HCT116 (cell line): Measurements from ENCODE around the gene ABHD12. TPM values are rescaled to one million over a fixed set of nuclear protein-coding genes. Genes with fewer than 3 reads are reported as not detected.

Source experiments
- ATAC-seq: fragments of 200-7000 bp; cut with Tn5 transposase; 2 replicates; pipeline ENCODE4 v1.9.1; 2020; ENCODE audit warnings: mild to moderate bottlenecking, moderate library complexity
- BruUV-seq: library from RNA; stranded (reverse); fragments of 400-500 nt; replicated peaks from 2 replicates; lab custom pipeline; 2021; lab: Mats Ljungman, UMichigan
- CTCF ChIA-PET: fragments of 300-600 bp; sonication (Branson Sonifier 250); formaldehyde crosslinking; loops from one replicate; lab custom pipeline; 2021; ENCODE audit warnings: antibody characterized with exemption; lab: Charles Lee
- POLR2A ChIA-PET: fragments of 300-600, 350-600 bp; sonication (Branson Sonifier 250); formaldehyde crosslinking; loops from one replicate; lab custom pipeline; 2021; ENCODE audit warnings: antibody characterized with exemption; lab: Charles Lee
- RAD21 ChIA-PET, 2 experiments: fragments of 300-600 bp; sonication (Branson Sonifier 250); formaldehyde crosslinking; loops; one replicate each; lab custom pipeline; 2023; ENCODE audit warnings: low total read pairs in 2 of 2; ENCODE audit not compliant: uncharacterized antibody in 2 of 2, unreplicated experiment in 2 of 2, low non-redundant PET in 1 of 2; lab: Charles Lee
- DNase-seq: peaks from one replicate; pipeline ENCODE4 v3.0.0-alpha.2; 2010; ENCODE audit warnings: low read depth, low spot score
- H2AFZ ChIP-seq: fragments of 200-600 bp; shearing (Covaris generic), sonication (generic); 2 replicates; pipeline ENCODE4 v1.6.1; 2017; ENCODE audit warnings: low read depth, mixed run types, mixed read lengths, antibody characterized with exemption, low read length; ENCODE audit not compliant: poor library complexity, severe bottlenecking
- H3K27ac ChIP-seq: 2 replicates; pipeline ENCODE4 v1.5.1; 2012; ENCODE audit warnings: low read depth, low read length
- H3K27me3 ChIP-seq: fragments of 200-600 bp; sonication (generic); 2 replicates; pipeline ENCODE4 v1.6.1; 2016; ENCODE audit warnings: mixed run types, low read length, mixed read lengths; ENCODE audit not compliant: insufficient read depth
- H3K36me3 ChIP-seq, 2 experiments: fragments of 200-500 bp in 1 of 2; fragments of 200-600 bp in 1 of 2; sonication (Bioruptor generic) in 1 of 2; sonication (generic) in 1 of 2; 2 replicates each; pipeline versions ENCODE4 v1.5.1 to v1.6.1; 2014 to 2016; ENCODE audit warnings: low read length in 2 of 2, inconsistent platforms in 1 of 2, mixed read lengths in 1 of 2, mixed run types in 1 of 2; ENCODE audit not compliant: insufficient read depth in 2 of 2, control insufficient read depth in 1 of 2
- H3K4me1 ChIP-seq, 2 experiments: fragments of 200-600 bp in 1 of 2; sonication (generic) in 1 of 2; 2 replicates each; pipeline versions ENCODE4 v1.5.1 to v1.6.1; 2012 to 2017; ENCODE audit warnings: low read length in 2 of 2, inconsistent platforms in 1 of 2, mild to moderate bottlenecking in 1 of 2, mixed read lengths in 1 of 2, mixed run types in 1 of 2, moderate library complexity in 1 of 2; ENCODE audit not compliant: insufficient read depth in 2 of 2, control insufficient read depth in 1 of 2
- H3K4me2 ChIP-seq: fragments of 200-600 bp; sonication (generic); 2 replicates; pipeline ENCODE4 v1.6.1; 2017; ENCODE audit warnings: mixed run types, low read length, mixed read lengths
- H3K4me3 ChIP-seq, 2 experiments: fragments of 200-600 bp in 1 of 2; sonication (generic) in 1 of 2; replicated peaks in 1 of 2; 2 replicates each; pipeline ENCODE4 v1.5.1; 2011 to 2016; ENCODE audit warnings: low read length in 2 of 2, control low read depth in 1 of 2, low read depth in 1 of 2, mild to moderate bottlenecking in 1 of 2, mixed read lengths in 1 of 2, mixed run types in 1 of 2
- H3K79me2 ChIP-seq: fragments of 200-600 bp; sonication (generic); 2 replicates; pipeline ENCODE4 v1.6.1; 2017; ENCODE audit warnings: mild to moderate bottlenecking, mixed run types, low read length, moderate library complexity, mixed read lengths; ENCODE audit not compliant: insufficient read depth
- H3K9ac ChIP-seq: fragments of 200-600 bp; sonication (generic); 2 replicates; pipeline ENCODE4 v1.6.1; 2016; ENCODE audit warnings: low read length, mixed read lengths
- H3K9me2 ChIP-seq: fragments of 200-600 bp; sonication (generic), shearing (Covaris generic); 2 replicates; pipeline ENCODE4 v1.6.1; 2017; ENCODE audit warnings: mixed run types, mild to moderate bottlenecking, moderate library complexity; ENCODE audit not compliant: insufficient read depth
- H3K9me3 ChIP-seq, 2 experiments: fragments of 200-500 bp in 1 of 2; fragments of 200-600 bp in 1 of 2; sonication (Bioruptor generic) in 1 of 2; sonication (generic) in 1 of 2; 2 replicates each; pipeline ENCODE4 v1.6.1; 2014 to 2017; ENCODE audit warnings: low read length in 2 of 2, mixed read lengths in 2 of 2, inconsistent platforms in 1 of 2, low read depth in 1 of 2, mild to moderate bottlenecking in 1 of 2, mixed run types in 1 of 2, moderate library complexity in 1 of 2; ENCODE audit not compliant: control insufficient read depth in 1 of 2, insufficient read depth in 1 of 2
- H4K20me1 ChIP-seq: fragments of 200-600 bp; sonication (generic), shearing (Covaris generic); 2 replicates; pipeline ENCODE4 v1.6.1; 2017; ENCODE audit warnings: mixed run types, mild to moderate bottlenecking, moderate library complexity; ENCODE audit not compliant: insufficient read depth
- CEBPB ChIP-seq: IDR thresholded peaks from 2 replicates; pipeline ENCODE4 v1.6.1; 2012; ENCODE audit warnings: low read depth
- EZH2 ChIP-seq: fragments of 200-600 bp; sonication (generic); IDR thresholded peaks from 2 replicates; pipeline ENCODE4 v1.6.1; 2017; ENCODE audit warnings: antibody characterized with exemption, mixed run types
- EZH2phosphoT487 ChIP-seq: fragments of 200-600 bp; IDR thresholded peaks from 2 replicates; pipeline ENCODE4 v1.6.1; 2018; ENCODE audit warnings: antibody characterized with exemption, borderline replicate concordance
- POLR2AphosphoS5 ChIP-seq: IDR thresholded peaks from 2 replicates; pipeline ENCODE4 v1.6.1; 2011; ENCODE audit warnings: mild to moderate bottlenecking, low read depth, low read length, moderate library complexity
- SRF ChIP-seq: IDR thresholded peaks from 2 replicates; pipeline ENCODE4 v1.6.1; 2012; ENCODE audit warnings: low read depth
- YY1 ChIP-seq: IDR thresholded peaks from 2 replicates; pipeline ENCODE4 v1.6.1; 2011; ENCODE audit warnings: low read length, low read depth, moderate library complexity, mild to moderate bottlenecking; ENCODE audit not compliant: insufficient replicate concordance; ENCODE audit errors: extremely low read depth
- intact Hi-C: fragments of 100-400 bp; cut with micrococcal nuclease; formaldehyde crosslinking; loops from 2 replicates; pipeline ENCODE4 v1.10.0; 2022
- total RNA-seq: library from RNA; stranded (reverse); gene quantifications from one replicate; pipeline ENCODE4 v1.2.1, GENCODE V29; 2021; ENCODE audit not compliant: unreplicated experiment
- TF ChIP-seq, protein P1 (sequence below): IDR thresholded peaks from 2 replicates; pipeline ENCODE4 v1.6.1; 2012
- TF ChIP-seq, protein P2 (sequence below): IDR thresholded peaks from 2 replicates; pipeline ENCODE4 v1.6.1; 2012

The ABHD12 gene
- total RNA-seq, 1 experiment from 2014 or later: 31.7 TPM

DNA sequence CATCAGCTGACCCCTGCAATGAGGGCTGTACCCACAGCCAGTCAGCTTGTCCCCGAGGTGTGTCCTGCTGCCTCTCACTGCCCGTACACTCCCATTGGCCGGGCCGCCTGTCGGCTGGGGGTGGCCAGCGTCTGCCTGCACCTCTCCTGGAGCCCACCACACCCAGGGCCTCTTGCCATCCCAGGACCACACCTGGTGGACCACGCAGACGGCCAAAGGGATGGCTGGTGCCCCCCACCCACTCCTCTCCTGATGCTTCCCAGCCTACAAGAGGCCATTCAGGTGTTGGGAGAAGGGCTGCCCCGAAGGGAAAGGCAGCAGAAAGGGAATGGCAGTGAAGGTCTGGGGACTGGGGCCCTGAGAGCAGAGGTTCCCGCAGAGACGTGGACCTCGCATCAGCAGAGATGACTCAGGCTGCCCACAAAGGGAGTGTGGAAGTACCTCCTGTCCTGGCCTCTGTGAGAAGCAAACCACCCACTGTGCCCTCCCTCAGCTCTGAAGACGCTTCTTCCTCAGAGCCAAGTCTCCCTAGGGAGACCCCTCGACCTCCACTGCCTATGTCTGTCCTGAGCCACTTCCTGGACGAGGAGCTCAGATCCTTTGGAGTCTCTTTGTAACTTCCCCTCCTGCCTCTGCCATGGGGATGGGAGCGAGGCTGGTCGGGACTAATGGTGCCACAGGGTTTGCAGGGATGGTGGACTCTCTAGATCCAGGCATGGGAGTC is 81.8 kb downstream of the ABHD12 start (continued):
- no peak for TF ChIP-seq EZH2phosphoT487

DNA sequence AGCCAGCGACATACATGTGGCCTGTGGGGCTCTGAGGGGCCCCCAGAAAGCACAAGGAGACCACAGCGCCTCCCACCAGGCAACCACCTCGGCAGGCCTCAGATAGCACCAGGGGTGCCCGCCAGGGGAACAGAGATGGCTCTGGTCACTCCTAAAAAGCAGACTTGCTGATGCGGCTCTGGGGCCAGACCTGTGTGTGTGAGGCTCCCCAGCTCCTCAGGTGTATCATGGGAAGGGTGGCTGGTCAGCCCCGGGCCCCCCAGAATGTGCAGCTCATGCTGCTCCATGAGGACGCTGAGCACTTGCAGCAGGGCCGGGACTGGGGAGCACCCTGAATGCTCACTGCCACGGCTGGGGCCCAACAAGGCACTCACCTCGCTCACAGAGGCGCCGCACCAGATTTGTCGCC is 82.5 kb downstream of the ABHD12 start:
- no TSS peak for BruUV-seq
- intact Hi-C loops: loop anchor here (10.0 kb wide), 2 partner anchors 53 to 267 kb away; no protein-coding TSS in a partner anchor
- POLR2A ChIA-PET: no interaction called here
- no peak overlapping the region for H2AFZ ChIP-seq
- no peaks in the 10 kb centered on the region for H3K9me3 ChIP-seq
- H3K4me3 ChIP-seq: no peak overlapping the region
- peak overlapping the region; percentile 93 for H3K4me2 ChIP-seq
- peaks cover 37 to 42% of the 10 kb centered on the region in 2 experiments for H3K4me1 ChIP-seq
- ATAC-seq: no peak
- peak overlapping the region; percentile 79 for H3K27ac ChIP-seq
- peak overlapping the region; percentile 66; the same call in 1 of the 2 replicates for H3K9ac ChIP-seq
- RAD21 ChIA-PET: no interaction called here
- no peaks in the 10 kb centered on the region for H3K36me3 ChIP-seq
- H3K79me2 ChIP-seq: no peaks in the 10 kb centered on the region
- CTCF ChIA-PET: interaction anchor here (1.4 kb wide), 1 partner anchor 15 kb away, joined by 3 read pairs; no protein-coding TSS in a partner anchor
- no peaks in the 10 kb centered on the region for H3K9me2 ChIP-seq
- no peaks in the 10 kb centered on the region for H4K20me1 ChIP-seq
- TF ChIP-seq SRF (no peak), CEBPB (no peak), POLR2AphosphoS5 (no peak), EZH2 (no peak), YY1 (no peak)
- TF ChIP-seq, protein P1, sequence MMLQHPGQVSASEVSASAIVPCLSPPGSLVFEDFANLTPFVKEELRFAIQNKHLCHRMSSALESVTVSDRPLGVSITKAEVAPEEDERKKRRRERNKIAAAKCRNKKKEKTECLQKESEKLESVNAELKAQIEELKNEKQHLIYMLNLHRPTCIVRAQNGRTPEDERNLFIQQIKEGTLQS: no peak
- TF ChIP-seq, protein P2, sequence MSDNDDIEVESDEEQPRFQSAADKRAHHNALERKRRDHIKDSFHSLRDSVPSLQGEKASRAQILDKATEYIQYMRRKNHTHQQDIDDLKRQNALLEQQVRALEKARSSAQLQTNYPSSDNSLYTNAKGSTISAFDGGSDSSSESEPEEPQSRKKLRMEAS: no peak
- no peaks in the 10 kb centered on the region for H3K27me3 ChIP-seq
- no peak for DNase-seq
